ENCODE data around the gene MEX3D. TPM values are rescaled to one million over a fixed set of nuclear protein-coding genes. Genes with fewer than 3 reads are reported as not detected.

Gene MEX3D
- total and polyA plus RNA-seq, 12 donors, result 1.8 to 9.4 (median 7.6) TPM

GRCh38 chr19:1575323-1576241 lies 7.5 kb upstream of the MEX3D start:
- Histone ChIP-seq H3K9me3 (no peaks in the 10 kb centered on the region), H3K4me1 (peaks cover 0 to 13% (median 0%) of the 10 kb centered on the region in 9 donors), H3K27ac (no peak overlapping the region), H3K4me3 (no peak overlapping the region), H3K27me3 (no peaks in the 10 kb centered on the region), H3K36me3 (peaks cover 0 to 49% (median 11%) of the 10 kb centered on the region in 9 donors)
- no peak for ATAC-seq
- no peak for DNase-seq
- WGBS, 2 donors, result 87% methylated on average over 22 of the region's 22 CpGs
- no peak for TF ChIP-seq CTCF (IDR thresholded peaks at IDR 0.05)
- intact Hi-C loops (cut with DNase I), result no loop called here

- no peaks in the 10 kb centered on the region for H3K27me3 ChIP-seq
- no peaks in the 10 kb centered on the region for H3K9me3 ChIP-seq
- peaks cover 0 to 39% (median 6%) of the 10 kb centered on the region in 9 donors for H3K36me3 ChIP-seq
- intact Hi-C loops (cut with DNase I), result no loop called here
- H3K27ac ChIP-seq, result no peak overlapping the region
- H3K4me1 ChIP-seq, result peaks cover 0 to 13% (median 0%) of the 10 kb centered on the region in 9 donors
- no peak for TF ChIP-seq CTCF (IDR thresholded peaks at IDR 0.05)
- ATAC-seq, result no peak
- no peak overlapping the region for H3K4me3 ChIP-seq
- 89 to 91% methylated on average over 34 of the region's 34 CpGs for WGBS, 2 donors
- no peak for DNase-seq
Measured at GRCh38 chr19:1574354-1575136, 6.4 kb upstream of the MEX3D start.

GRCh38 chr19:1572795-1573194 lies 4.7 kb upstream of the MEX3D start:
- no peaks in the 10 kb centered on the region for H3K27me3 ChIP-seq
- WGBS, 2 donors, result 86 to 87% methylated on average over 9 of the region's 9 CpGs
- peaks cover 0 to 21% (median 1%) of the 10 kb centered on the region in 9 donors for H3K36me3 ChIP-seq
- H3K9me3 ChIP-seq, result no peaks in the 10 kb centered on the region
- intact Hi-C loops (cut with DNase I), result no loop called here
- DNase-seq (no peak), ATAC-seq (no peak)
- no peak overlapping the region for H3K4me3 ChIP-seq
- H3K27ac ChIP-seq, result no peak overlapping the region
- no peak for TF ChIP-seq CTCF (IDR thresholded peaks at IDR 0.05)
- peaks cover 3 to 19% (median 6%) of the 10 kb centered on the region in 9 donors for H3K4me1 ChIP-seq

- Histone ChIP-seq H3K4me3 (no peak overlapping the region), H3K9me3 (no peaks in the 10 kb centered on the region), H3K27me3 (peaks cover 0 to 10% (median 0%) of the 10 kb centered on the region in 7 donors), H3K27ac (no peak overlapping the region), H3K36me3 (peaks cover 0 to 7% (median 0%) of the 10 kb centered on the region in 9 donors), H3K4me1 (peaks cover 3 to 10% (median 6%) of the 10 kb centered on the region in 9 donors)
- no peak for DNase-seq
- 91 to 93% methylated on average over 12 of the region's 12 CpGs for WGBS, 2 donors
- no peak for TF ChIP-seq CTCF (IDR thresholded peaks at IDR 0.05)
- ATAC-seq, result no peak
- intact Hi-C loops (cut with DNase I), result no loop called here
Measured at GRCh38 chr19:1571358-1571757, 3.2 kb upstream of the MEX3D start.

Measured in heart right ventricle (tissue), 16 donors.